HFFc6 (cell line): ENCODE measurements around the gene GOLGA3. TPM values are rescaled to one million over a fixed set of nuclear protein-coding genes. Genes with fewer than 3 reads are reported as not detected.
"Not testable (repeated sequence)": the region's sequence is repeated elsewhere in the genome, so short reads cannot be mapped to it uniquely, and the experiment has no call there.

Experiments
- DNase-seq: peaks from one replicate; pipeline ENCODE4 v3.0.0-alpha.2; 2018
- H3K27ac Mint-ChIP-seq: 2 replicates; pipeline ENCODE4 v1.8.0; 2020; ENCODE audit warnings: mild to moderate bottlenecking, mixed read lengths
- H3K27me3 Mint-ChIP-seq: 2 replicates; pipeline ENCODE4 v1.8.0; 2021; ENCODE audit warnings: mild to moderate bottlenecking, moderate library complexity, mixed read lengths; ENCODE audit not compliant: insufficient read depth
- H3K36me3 Mint-ChIP-seq: 2 replicates; pipeline ENCODE4 v1.8.0; 2021; ENCODE audit warnings: low read depth, mixed read lengths
- H3K4me1 Mint-ChIP-seq: 2 replicates; pipeline ENCODE4 v1.8.0; 2020; ENCODE audit warnings: low read depth, mixed read lengths
- H3K4me3 Mint-ChIP-seq: 2 replicates; pipeline ENCODE4 v1.8.0; 2020; ENCODE audit warnings: mild to moderate bottlenecking, moderate library complexity, mixed read lengths
- H3K9me3 Mint-ChIP-seq: 2 replicates; pipeline ENCODE4 v1.8.0; 2020; ENCODE audit warnings: mild to moderate bottlenecking, mixed read lengths
- total RNA-seq, 6 experiments: library from RNA; stranded (reverse); fragmentation: NEBNext Ultra II Directional; extraction: Animal tissue kit (Norgen Biotek cat#: 25700); gene quantifications; 2 replicates in 1 of 6; 3 replicates in 5 of 6; pipeline ENCODE4 v1.2.3, GENCODE V29; 2021
- TF ChIP-seq, protein P1 (sequence below): fragments of 200-600 bp; sonication (generic); IDR thresholded peaks from 2 replicates; pipeline ENCODE4 v1.5.0; 2021; ENCODE audit warnings: antibody characterized with exemption, mild to moderate bottlenecking

GOLGA3 gene
- total RNA-seq, 6 experiments from 2014 or later = 108 to 121 (median 115) TPM

GRCh38 chr12:132848521-132848920, 19.9 kb upstream of the GOLGA3 start:
- Mint-ChIP-seq H3K4me3 (no peak overlapping the region), H3K9me3 (no peaks in the 10 kb centered on the region), H3K4me1 (no peaks in the 10 kb centered on the region), H3K36me3 (peaks cover 31% of the 10 kb centered on the region), H3K27ac (no peak overlapping the region), H3K27me3 (no peaks in the 10 kb centered on the region)
- TF ChIP-seq, protein P1, sequence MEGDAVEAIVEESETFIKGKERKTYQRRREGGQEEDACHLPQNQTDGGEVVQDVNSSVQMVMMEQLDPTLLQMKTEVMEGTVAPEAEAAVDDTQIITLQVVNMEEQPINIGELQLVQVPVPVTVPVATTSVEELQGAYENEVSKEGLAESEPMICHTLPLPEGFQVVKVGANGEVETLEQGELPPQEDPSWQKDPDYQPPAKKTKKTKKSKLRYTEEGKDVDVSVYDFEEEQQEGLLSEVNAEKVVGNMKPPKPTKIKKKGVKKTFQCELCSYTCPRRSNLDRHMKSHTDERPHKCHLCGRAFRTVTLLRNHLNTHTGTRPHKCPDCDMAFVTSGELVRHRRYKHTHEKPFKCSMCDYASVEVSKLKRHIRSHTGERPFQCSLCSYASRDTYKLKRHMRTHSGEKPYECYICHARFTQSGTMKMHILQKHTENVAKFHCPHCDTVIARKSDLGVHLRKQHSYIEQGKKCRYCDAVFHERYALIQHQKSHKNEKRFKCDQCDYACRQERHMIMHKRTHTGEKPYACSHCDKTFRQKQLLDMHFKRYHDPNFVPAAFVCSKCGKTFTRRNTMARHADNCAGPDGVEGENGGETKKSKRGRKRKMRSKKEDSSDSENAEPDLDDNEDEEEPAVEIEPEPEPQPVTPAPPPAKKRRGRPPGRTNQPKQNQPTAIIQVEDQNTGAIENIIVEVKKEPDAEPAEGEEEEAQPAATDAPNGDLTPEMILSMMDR = no peak
- no peak for DNase-seq

GRCh38 chr12:132847363-132848356, 19.0 kb upstream of the GOLGA3 start:
- DNase-seq = no peak
- no peak overlapping the region for H3K27ac Mint-ChIP-seq
- peaks cover 31% of the 10 kb centered on the region for H3K36me3 Mint-ChIP-seq
- H3K27me3 Mint-ChIP-seq = no peaks in the 10 kb centered on the region
- H3K4me3 Mint-ChIP-seq = no peak overlapping the region
- no peaks in the 10 kb centered on the region for H3K4me1 Mint-ChIP-seq
- H3K9me3 Mint-ChIP-seq = no peaks in the 10 kb centered on the region
- TF ChIP-seq, protein P1 = no peak

GRCh38 chr12:132844681-132845080, 16.0 kb upstream of the GOLGA3 start:
- H3K27me3 Mint-ChIP-seq, H3K9me3 Mint-ChIP-seq, H3K4me1 Mint-ChIP-seq, H3K4me3 Mint-ChIP-seq, DNase-seq, H3K27ac Mint-ChIP-seq: not testable (repeated sequence)
- H3K36me3 Mint-ChIP-seq = peaks cover 36% of the 10 kb centered on the region

- Mint-ChIP-seq H3K9me3 (no peaks in the 10 kb centered on the region), H3K27me3 (peaks cover 3% of the 10 kb centered on the region), H3K4me3 (no peak overlapping the region), H3K27ac (no peak overlapping the region), H3K4me1 (no peaks in the 10 kb centered on the region), H3K36me3 (peaks cover 29% of the 10 kb centered on the region)
- no peak for DNase-seq
- TF ChIP-seq, protein P1 = no peak
These were observed 13.9 kb upstream of the GOLGA3 start for GRCh38 chr12:132842449-132843045.

DNA sequence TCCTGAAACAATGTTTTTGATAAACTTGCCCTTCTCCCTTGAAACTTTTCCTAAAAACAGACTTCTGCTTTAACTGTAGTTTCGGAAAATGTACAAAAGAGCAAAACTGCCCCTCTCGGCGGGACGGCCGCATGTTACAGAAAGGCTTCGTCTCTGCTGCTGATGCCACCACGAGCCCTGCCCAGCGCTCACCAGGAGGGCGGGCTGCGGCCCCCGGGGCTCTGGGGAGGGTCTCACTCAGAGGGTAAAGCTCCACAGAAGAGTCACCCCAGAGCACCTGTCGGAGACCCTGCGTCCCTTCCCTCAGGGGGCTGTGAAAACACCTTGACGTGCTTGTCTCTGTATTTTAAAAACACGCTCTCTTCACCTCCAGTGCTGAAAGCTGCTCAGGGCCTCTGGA, 12.5 kb upstream of the GOLGA3 start:
- H3K9me3 Mint-ChIP-seq = no peaks in the 10 kb centered on the region
- H3K27ac Mint-ChIP-seq = no peak overlapping the region
- H3K27me3 Mint-ChIP-seq = peaks cover 3% of the 10 kb centered on the region
- no peaks in the 10 kb centered on the region for H3K4me1 Mint-ChIP-seq
- no peak overlapping the region for H3K4me3 Mint-ChIP-seq
- no peak for DNase-seq
- H3K36me3 Mint-ChIP-seq = peaks cover 30% of the 10 kb centered on the region
- TF ChIP-seq, protein P1 = no peak

DNA sequence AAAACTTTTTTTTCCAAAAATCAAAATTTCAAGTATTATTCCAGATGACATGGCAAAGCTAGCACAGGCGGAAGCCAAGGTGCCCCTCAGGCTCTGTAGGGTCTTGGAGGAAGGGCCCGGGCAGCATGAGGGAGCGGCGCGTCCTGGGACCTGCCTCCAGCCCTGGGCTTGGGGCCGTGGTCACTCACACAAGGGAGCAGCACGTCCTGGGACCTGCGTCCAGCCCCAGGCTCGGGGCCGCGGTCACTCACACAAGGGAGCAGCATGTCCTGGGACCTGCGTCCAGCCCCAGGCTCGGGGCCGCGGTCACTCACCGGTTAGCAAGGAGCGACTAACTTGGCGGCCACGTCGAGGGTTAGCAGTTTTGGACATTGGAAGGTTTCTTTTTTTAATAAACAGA, 11.9 kb upstream of the GOLGA3 start:
- Mint-ChIP-seq H3K4me3 (no peak overlapping the region), H3K27ac (no peak overlapping the region), H3K4me1 (no peaks in the 10 kb centered on the region), H3K36me3 (peaks cover 23% of the 10 kb centered on the region), H3K27me3 (peaks cover 3% of the 10 kb centered on the region), H3K9me3 (no peaks in the 10 kb centered on the region)
- no peak for DNase-seq
- TF ChIP-seq, protein P1 = no peak
